Hepatic stellate cell (primary cell): ENCODE results near the gene TNNC1.

ENCODE experiments used
- DNase-seq: peaks from one replicate; pipeline ENCODE4 v3.0.0; 2011; ENCODE audit warnings: low spot score

Gene TNNC1

GRCh38 chr3:52442409-52443267 is 11.2 kb downstream of the TNNC1 start:
- DNase-seq: no peak

GRCh38 chr3:52441772-52442332 is 12.0 kb downstream of the TNNC1 start:
- DNase-seq: no peak

- DNase-seq: no peak
These were observed 12.6 kb downstream of the TNNC1 start for GRCh38 chr3:52441091-52441771.

GRCh38 chr3:52440671-52441070 is 13.2 kb downstream of the TNNC1 start:
- DNase-seq: no peak

- DNase-seq: no peak
These were observed 13.6 kb downstream of the TNNC1 start for GRCh38 chr3:52440249-52440551.

GRCh38 chr3:52439426-52440248 is 14.2 kb downstream of the TNNC1 start:
- no peak for DNase-seq

GRCh38 chr3:52438579-52439425 is 15.0 kb downstream of the TNNC1 start:
- DNase-seq: no peak

GRCh38 chr3:52438104-52438376 is 15.8 kb downstream of the TNNC1 start:
- no peak for DNase-seq

GRCh38 chr3:52437326-52438103 is 16.3 kb downstream of the TNNC1 start:
- DNase-seq: peak; percentile 2

- no peak for DNase-seq
These were observed 17.2 kb downstream of the TNNC1 start for GRCh38 chr3:52436500-52437149.

- no peak for DNase-seq
These were observed 18.4 kb downstream of the TNNC1 start for GRCh38 chr3:52435246-52436101.

GRCh38 chr3:52434491-52435115 is 19.2 kb downstream of the TNNC1 start:
- no peak for DNase-seq

GRCh38 chr3:52433996-52434479 is 19.8 kb downstream of the TNNC1 start:
- DNase-seq: no peak

- no peak for DNase-seq
These were observed 20.4 kb downstream of the TNNC1 start for GRCh38 chr3:52433328-52433995.

- DNase-seq: no peak
These were observed 21.1 kb downstream of the TNNC1 start for GRCh38 chr3:52432691-52433141.

- DNase-seq: no peak
These were observed 21.6 kb downstream of the TNNC1 start for GRCh38 chr3:52432225-52432624.

- no peak for DNase-seq
These were observed 22.2 kb downstream of the TNNC1 start for GRCh38 chr3:52431459-52432223.
